Astrocyte (in vitro differentiated cells and primary cell): Measurements from ENCODE around the gene PIP4K2B. TPM values are rescaled to one million over a fixed set of nuclear protein-coding genes. Genes with fewer than 3 reads are reported as not detected.
"Not testable (repeated sequence)": the region's sequence is repeated elsewhere in the genome, so short reads cannot be mapped to it uniquely, and the experiment has no call there.

ENCODE experiments used
- DNase-seq: peaks from one replicate; pipeline ENCODE4 v3.0.0-alpha.2; 2010; ENCODE audit warnings: low read depth
- FAIRE-seq: peaks from 2 replicates; lab custom pipeline; 2011; peaks lifted over from hg19 to GRCh38; lab: Jason Lieb, UNC
- H2AFZ ChIP-seq: 2 replicates; pipeline ENCODE4 v1.6.0; 2012; ENCODE audit warnings: low read depth, low read length, inconsistent platforms
- H3K27ac ChIP-seq: 2 replicates; pipeline ENCODE4 v1.5.1; 2011; ENCODE audit warnings: low read depth, low read length, inconsistent platforms
- H3K27me3 ChIP-seq: 2 replicates; pipeline ENCODE4 v1.6.0; 2011; ENCODE audit warnings: low read length, inconsistent platforms; ENCODE audit not compliant: insufficient read depth
- H3K36me3 ChIP-seq: 2 replicates; pipeline ENCODE4 v1.5.1; 2011; ENCODE audit warnings: low read length, inconsistent platforms; ENCODE audit not compliant: insufficient read depth
- H3K4me1 ChIP-seq: 2 replicates; pipeline ENCODE4 v1.5.1; 2011; ENCODE audit warnings: low read length, inconsistent platforms; ENCODE audit not compliant: insufficient read depth
- H3K4me2 ChIP-seq: 2 replicates; pipeline ENCODE4 v1.6.0; 2012; ENCODE audit warnings: low read length, inconsistent platforms
- H3K4me3 ChIP-seq: 2 replicates; pipeline ENCODE4 v1.5.1; 2011; ENCODE audit warnings: low read depth, mild to moderate bottlenecking, low read length, inconsistent platforms; ENCODE audit not compliant: insufficient read depth
- H3K79me2 ChIP-seq: 2 replicates; pipeline ENCODE4 v1.6.0; 2012; ENCODE audit warnings: mild to moderate bottlenecking, low read length, inconsistent platforms; ENCODE audit not compliant: insufficient read depth
- H3K9ac ChIP-seq: 2 replicates; pipeline ENCODE4 v1.6.0; 2012; ENCODE audit warnings: mild to moderate bottlenecking, low read length, inconsistent platforms
- H3K9me3 ChIP-seq: 2 replicates; pipeline ENCODE4 v1.5.1; 2012; ENCODE audit warnings: low read depth, mild to moderate bottlenecking, low read length, inconsistent platforms; ENCODE audit not compliant: insufficient read depth
- H4K20me1 ChIP-seq: 2 replicates; pipeline ENCODE4 v1.6.0; 2012; ENCODE audit warnings: low read length, inconsistent platforms; ENCODE audit not compliant: insufficient read depth
- H3K27ac Mint-ChIP-seq: one replicate; pipeline ENCODE4 v1.8.0; 2021; ENCODE audit warnings: mild to moderate bottlenecking, mixed read lengths; ENCODE audit not compliant: unreplicated experiment
- H3K27me3 Mint-ChIP-seq: one replicate; pipeline ENCODE4 v1.8.0; 2021; ENCODE audit warnings: low read depth, mixed read lengths; ENCODE audit not compliant: unreplicated experiment
- H3K36me3 Mint-ChIP-seq: one replicate; pipeline ENCODE4 v1.8.0; 2021; ENCODE audit warnings: low read depth, mixed read lengths; ENCODE audit not compliant: unreplicated experiment
- H3K4me1 Mint-ChIP-seq: one replicate; pipeline ENCODE4 v1.8.0; 2021; ENCODE audit warnings: low read depth, mixed read lengths; ENCODE audit not compliant: unreplicated experiment
- H3K4me3 Mint-ChIP-seq: one replicate; pipeline ENCODE4 v1.8.0; 2021; ENCODE audit warnings: mild to moderate bottlenecking, moderate library complexity, mixed read lengths; ENCODE audit not compliant: unreplicated experiment
- H3K9me3 Mint-ChIP-seq: one replicate; pipeline ENCODE4 v1.8.0; 2021; ENCODE audit warnings: mild to moderate bottlenecking, mixed read lengths; ENCODE audit not compliant: unreplicated experiment
- CTCF ChIP-seq: IDR thresholded peaks from 2 replicates; pipeline ENCODE4 v1.5.1; 2011; ENCODE audit warnings: low read depth, mild to moderate bottlenecking, inconsistent platforms, low read length, moderate library complexity; ENCODE audit not compliant: insufficient read depth
- EZH2 ChIP-seq: IDR thresholded peaks from 2 replicates; pipeline ENCODE4 v1.6.1; 2012; ENCODE audit warnings: mild to moderate bottlenecking, low read length, inconsistent platforms; ENCODE audit not compliant: insufficient read depth
- total RNA-seq: library from RNA; stranded (reverse); gene quantifications from 2 replicates; pipeline ENCODE4 v1.2.1, GENCODE V29; 2021

The PIP4K2B gene
- total RNA-seq, 1 donor from 2014 or later = 58.2 TPM

GRCh38 chr17:38727736-38728135 is 71.6 kb downstream of the PIP4K2B start:
- no peak for FAIRE-seq

GRCh38 chr17:38726145-38726544 is 73.2 kb downstream of the PIP4K2B start:
- peaks cover 10% of the 10 kb centered on the region for H3K4me1 Mint-ChIP-seq
- not testable (repeated sequence) for H3K9me3 Mint-ChIP-seq, H3K9ac ChIP-seq, H3K27me3 ChIP-seq, H3K27ac Mint-ChIP-seq, H3K4me3 Mint-ChIP-seq, H3K27me3 Mint-ChIP-seq, H3K9me3 ChIP-seq, H2AFZ ChIP-seq, H3K36me3 Mint-ChIP-seq, H3K27ac ChIP-seq, H3K79me2 ChIP-seq, FAIRE-seq, H3K4me3 ChIP-seq, H4K20me1 ChIP-seq, H3K36me3 ChIP-seq, DNase-seq, H3K4me2 ChIP-seq
- H3K4me1 ChIP-seq = peaks cover 14% of the 10 kb centered on the region

More at GRCh38 chr17:38727736-38728135, 71.6 kb downstream of the PIP4K2B start:
- Mint-ChIP-seq H3K27me3 (peaks cover 2% of the 10 kb centered on the region), H3K36me3 (peaks cover 10% of the 10 kb centered on the region), H3K4me3 (no peak overlapping the region), H3K27ac (no peak overlapping the region), H3K9me3 (no peaks in the 10 kb centered on the region), H3K4me1 (peaks cover 15% of the 10 kb centered on the region)
- no peaks in the 10 kb centered on the region for H3K27me3 ChIP-seq
- H4K20me1 ChIP-seq = peaks cover 20% of the 10 kb centered on the region
- H3K4me2 ChIP-seq = no peak overlapping the region
- H3K36me3 ChIP-seq = no peaks in the 10 kb centered on the region
- H3K9me3 ChIP-seq = no peaks in the 10 kb centered on the region
- H2AFZ ChIP-seq = no peak overlapping the region
- H3K4me1 ChIP-seq = peaks cover 16% of the 10 kb centered on the region
- no peak overlapping the region for H3K27ac ChIP-seq
- H3K79me2 ChIP-seq = no peaks in the 10 kb centered on the region
- no peak for TF ChIP-seq CTCF
- TF ChIP-seq EZH2 = no peak
- no peak overlapping the region for H3K9ac ChIP-seq
- DNase-seq = no peak
- no peak overlapping the region for H3K4me3 ChIP-seq

GRCh38 chr17:38725066-38725465 is 74.3 kb downstream of the PIP4K2B start:
- H3K9me3 ChIP-seq = no peaks in the 10 kb centered on the region
- H3K27me3 Mint-ChIP-seq = peaks cover 6% of the 10 kb centered on the region
- H3K9ac ChIP-seq = no peak overlapping the region
- H3K9me3 Mint-ChIP-seq = no peaks in the 10 kb centered on the region
- FAIRE-seq (no peak), DNase-seq (no peak)
- H3K27ac ChIP-seq = no peak overlapping the region
- no peaks in the 10 kb centered on the region for H3K79me2 ChIP-seq
- H3K4me1 Mint-ChIP-seq = peaks cover 10% of the 10 kb centered on the region
- no peak overlapping the region for H3K4me2 ChIP-seq
- peaks cover 4% of the 10 kb centered on the region for H3K36me3 Mint-ChIP-seq
- no peaks in the 10 kb centered on the region for H3K27me3 ChIP-seq
- no peak overlapping the region for H3K4me3 ChIP-seq
- H2AFZ ChIP-seq = no peak overlapping the region
- peaks cover 7% of the 10 kb centered on the region for H3K4me1 ChIP-seq
- no peaks in the 10 kb centered on the region for H4K20me1 ChIP-seq
- H3K27ac Mint-ChIP-seq = no peak overlapping the region
- H3K4me3 Mint-ChIP-seq = no peak overlapping the region
- TF ChIP-seq CTCF (no peak), EZH2 (no peak)
- no peaks in the 10 kb centered on the region for H3K36me3 ChIP-seq
